Measurements from ENCODE around the gene NT5C1B.

DNA sequence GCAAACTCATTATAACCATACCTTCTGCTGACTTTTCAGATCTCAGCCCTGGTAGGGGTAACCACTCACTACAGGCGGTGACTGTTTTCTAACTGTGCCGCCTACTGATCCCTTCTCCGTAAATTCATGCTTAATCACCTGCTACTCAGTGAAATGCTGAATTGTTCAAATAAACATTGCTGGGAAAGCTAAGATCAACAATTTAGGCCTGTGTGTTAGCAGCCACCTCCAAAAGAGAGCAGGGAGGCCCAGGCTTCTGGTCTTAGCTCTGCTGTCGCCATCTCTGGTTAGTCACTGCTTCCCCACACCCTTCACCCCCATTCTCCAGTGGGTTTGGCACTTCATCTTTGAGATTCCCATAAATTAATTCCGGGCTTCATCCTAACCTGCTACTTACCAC lies 21.8 kb upstream of the NT5C1B start:
- TF ChIP-seq NFIC (IDR thresholded peaks at IDR 0.05) (no peak), EP300 (IDR thresholded peaks at IDR 0.05; ENCODE audit: borderline replicate concordance) (no peak)
